ENCODE results near the gene ITPRID2. TPM values are rescaled to one million over a fixed set of nuclear protein-coding genes. Genes with fewer than 3 reads are reported as not detected.
"Not testable (repeated sequence)": the region's sequence is repeated elsewhere in the genome, so short reads cannot be mapped to it uniquely, and the experiment has no call there.

Gene ITPRID2
- total RNA-seq, 4 donors from 2014 or later = 69.3 to 175 (median 123) TPM

DNA sequence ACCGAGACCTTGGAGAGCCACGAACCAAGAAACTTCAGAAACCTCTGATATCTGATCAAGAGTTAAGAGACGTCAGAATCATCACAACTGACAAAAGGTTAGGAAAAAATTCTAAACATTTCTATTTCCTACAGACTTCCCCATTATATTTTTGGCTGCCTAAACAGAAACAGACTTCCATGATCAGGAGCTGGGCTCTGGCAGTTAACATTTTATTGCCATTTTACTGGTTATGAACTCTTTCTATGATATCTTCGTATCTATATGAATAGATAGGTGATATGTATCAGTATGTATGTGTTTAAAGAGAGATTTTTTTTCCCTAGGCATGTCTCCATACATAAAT lies 63.0 kb downstream of the ITPRID2 start:
- H3K27ac ChIP-seq = no peak overlapping the region

GRCh38 chr2:181955010-181955409 lies 63.5 kb downstream of the ITPRID2 start:
- no peak overlapping the region for H3K27ac ChIP-seq
- peaks cover 0 to 7% (median 0%) of the 10 kb centered on the region in 4 donors for H3K4me1 ChIP-seq
- H3K36me3 ChIP-seq = no peaks in the 10 kb centered on the region
- H3K9me3 ChIP-seq = no peaks in the 10 kb centered on the region
- no peaks in the 10 kb centered on the region for H3K27me3 ChIP-seq
- no peak for DNase-seq
- no peak overlapping the region for H3K4me3 ChIP-seq
- TF ChIP-seq, protein P1, sequence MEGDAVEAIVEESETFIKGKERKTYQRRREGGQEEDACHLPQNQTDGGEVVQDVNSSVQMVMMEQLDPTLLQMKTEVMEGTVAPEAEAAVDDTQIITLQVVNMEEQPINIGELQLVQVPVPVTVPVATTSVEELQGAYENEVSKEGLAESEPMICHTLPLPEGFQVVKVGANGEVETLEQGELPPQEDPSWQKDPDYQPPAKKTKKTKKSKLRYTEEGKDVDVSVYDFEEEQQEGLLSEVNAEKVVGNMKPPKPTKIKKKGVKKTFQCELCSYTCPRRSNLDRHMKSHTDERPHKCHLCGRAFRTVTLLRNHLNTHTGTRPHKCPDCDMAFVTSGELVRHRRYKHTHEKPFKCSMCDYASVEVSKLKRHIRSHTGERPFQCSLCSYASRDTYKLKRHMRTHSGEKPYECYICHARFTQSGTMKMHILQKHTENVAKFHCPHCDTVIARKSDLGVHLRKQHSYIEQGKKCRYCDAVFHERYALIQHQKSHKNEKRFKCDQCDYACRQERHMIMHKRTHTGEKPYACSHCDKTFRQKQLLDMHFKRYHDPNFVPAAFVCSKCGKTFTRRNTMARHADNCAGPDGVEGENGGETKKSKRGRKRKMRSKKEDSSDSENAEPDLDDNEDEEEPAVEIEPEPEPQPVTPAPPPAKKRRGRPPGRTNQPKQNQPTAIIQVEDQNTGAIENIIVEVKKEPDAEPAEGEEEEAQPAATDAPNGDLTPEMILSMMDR (IDR thresholded peaks at IDR 0.05) = no peak
- TF ChIP-seq POLR2A (IDR thresholded peaks at IDR 0.05) = no peak

More for the DNA sequence above, 63.0 kb downstream of the ITPRID2 start:
- Histone ChIP-seq H3K4me3 (peak overlapping the region in 2 of 4 donors; percentile 36 to 45), H3K36me3 (no peaks in the 10 kb centered on the region), H3K27me3 (no peaks in the 10 kb centered on the region), H3K9me3 (no peaks in the 10 kb centered on the region), H3K4me1 (peaks cover 0 to 7% (median 0%) of the 10 kb centered on the region in 4 donors)
- TF ChIP-seq, protein P1 (IDR thresholded peaks at IDR 0.05) = no peak
- no peak for TF ChIP-seq POLR2A (IDR thresholded peaks at IDR 0.05)
- DNase-seq = no peak

DNA sequence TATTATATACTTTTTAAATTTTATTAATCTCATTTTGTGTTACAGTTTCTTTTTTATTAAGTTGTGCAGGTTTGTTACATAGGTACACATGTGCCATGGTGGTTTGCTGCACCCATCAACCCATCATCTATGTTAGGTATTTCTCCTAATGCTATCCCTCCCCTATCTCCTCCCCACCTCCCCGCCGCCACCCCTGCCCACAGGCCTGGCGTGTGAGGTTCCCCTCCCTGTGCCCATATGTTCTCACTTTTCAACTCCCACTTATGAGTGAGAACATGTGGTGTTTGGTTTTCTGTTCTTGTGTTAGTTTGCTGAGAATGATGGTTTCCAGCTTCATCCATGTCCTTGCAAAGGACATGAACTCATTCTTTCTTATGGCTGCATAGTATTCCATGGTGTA lies 64.3 kb downstream of the ITPRID2 start:
- H3K4me3 ChIP-seq, H3K27me3 ChIP-seq, H3K9me3 ChIP-seq, DNase-seq, H3K27ac ChIP-seq, H3K4me1 ChIP-seq, H3K36me3 ChIP-seq: not testable (repeated sequence)

- TF ChIP-seq, protein P1 (IDR thresholded peaks at IDR 0.05) = no peak
- no peak for TF ChIP-seq POLR2A (IDR thresholded peaks at IDR 0.05)
- H3K27me3 ChIP-seq = no peaks in the 10 kb centered on the region
- DNase-seq = no peak
- H3K4me1 ChIP-seq = peaks cover 0 to 7% (median 0%) of the 10 kb centered on the region in 4 donors
- no peak overlapping the region for H3K4me3 ChIP-seq
- no peaks in the 10 kb centered on the region for H3K36me3 ChIP-seq
- H3K9me3 ChIP-seq = no peaks in the 10 kb centered on the region
- no peak overlapping the region for H3K27ac ChIP-seq
Measured at GRCh38 chr2:181957668-181958067, 66.1 kb downstream of the ITPRID2 start.

DNA sequence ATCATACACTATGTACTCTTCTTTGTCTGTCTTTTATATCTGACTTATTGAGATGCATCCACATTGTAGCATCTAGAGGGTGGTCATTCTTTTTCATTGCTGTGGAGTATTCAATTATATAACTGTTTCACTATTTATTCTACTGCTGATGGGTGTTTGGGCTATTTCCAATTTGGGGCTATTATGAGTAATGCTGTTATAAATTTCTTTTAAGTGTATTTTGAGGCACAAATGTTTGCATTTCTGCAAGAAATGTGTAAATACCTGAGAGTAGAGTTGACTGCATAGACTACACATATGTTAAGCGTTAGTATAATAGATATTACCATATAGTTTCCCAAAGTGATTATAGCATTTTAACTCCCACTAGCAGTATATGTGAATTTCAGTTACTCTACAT lies 67.2 kb downstream of the ITPRID2 start:
- TF ChIP-seq, protein P1 (IDR thresholded peaks at IDR 0.05) = no peak
- no peak for TF ChIP-seq POLR2A (IDR thresholded peaks at IDR 0.05)

GRCh38 chr2:181959508-181959907 lies 68.0 kb downstream of the ITPRID2 start:
- H3K27ac ChIP-seq = no peak overlapping the region
- no peak for TF ChIP-seq POLR2A (IDR thresholded peaks at IDR 0.05)
- TF ChIP-seq, protein P1 (IDR thresholded peaks at IDR 0.05) = no peak
- no peak overlapping the region for H3K4me3 ChIP-seq
- DNase-seq = no peak
- H3K36me3 ChIP-seq = no peaks in the 10 kb centered on the region
- peaks cover 0 to 7% (median 0%) of the 10 kb centered on the region in 4 donors for H3K4me1 ChIP-seq
- no peaks in the 10 kb centered on the region for H3K9me3 ChIP-seq
- no peaks in the 10 kb centered on the region for H3K27me3 ChIP-seq

More for the DNA sequence above, 67.2 kb downstream of the ITPRID2 start:
- no peak for DNase-seq
- no peaks in the 10 kb centered on the region for H3K9me3 ChIP-seq
- no peaks in the 10 kb centered on the region for H3K36me3 ChIP-seq
- no peak overlapping the region for H3K27ac ChIP-seq
- no peaks in the 10 kb centered on the region for H3K27me3 ChIP-seq
- no peak overlapping the region for H3K4me3 ChIP-seq
- peaks cover 0 to 7% (median 0%) of the 10 kb centered on the region in 4 donors for H3K4me1 ChIP-seq

GRCh38 chr2:181961167-181961566 lies 69.6 kb downstream of the ITPRID2 start:
- not testable (repeated sequence) for H3K4me3 ChIP-seq, H3K27me3 ChIP-seq, DNase-seq, H3K27ac ChIP-seq, H3K9me3 ChIP-seq, H3K36me3 ChIP-seq, H3K4me1 ChIP-seq
